HG02623 (cell line): ENCODE data around the gene GRIK2.
"Not testable (repeated sequence)": the region's sequence is repeated elsewhere in the genome, so short reads cannot be mapped to it uniquely, and the experiment has no call there.

Source experiments
- ATAC-seq: cut with Tn5 transposase; IDR thresholded peaks from one replicate; pipeline ENCODE4 v1.9.1; 2021; ENCODE audit warnings: moderate library complexity; ENCODE audit not compliant: unreplicated experiment

GRIK2 gene

DNA sequence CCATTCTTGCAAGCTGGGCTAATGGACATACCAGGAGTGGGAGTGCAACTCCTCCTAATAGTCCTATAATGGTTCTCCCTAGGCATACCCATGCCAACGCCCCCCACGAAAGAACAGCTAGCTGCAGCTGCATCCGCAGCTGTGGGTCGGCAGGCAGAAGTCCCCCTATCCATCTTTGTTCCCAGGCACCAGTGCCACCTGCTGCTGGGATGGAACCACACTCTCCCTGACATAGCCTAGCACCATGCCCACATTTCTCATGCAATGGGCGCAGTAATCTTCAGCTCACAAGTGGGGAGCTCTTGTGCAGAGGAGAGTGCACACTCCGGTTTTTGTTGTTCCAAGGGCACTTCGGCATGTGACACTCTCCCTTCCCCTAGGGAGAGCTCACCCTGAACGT lies 567.8 kb downstream of the GRIK2 start:
- no peak for ATAC-seq

DNA sequence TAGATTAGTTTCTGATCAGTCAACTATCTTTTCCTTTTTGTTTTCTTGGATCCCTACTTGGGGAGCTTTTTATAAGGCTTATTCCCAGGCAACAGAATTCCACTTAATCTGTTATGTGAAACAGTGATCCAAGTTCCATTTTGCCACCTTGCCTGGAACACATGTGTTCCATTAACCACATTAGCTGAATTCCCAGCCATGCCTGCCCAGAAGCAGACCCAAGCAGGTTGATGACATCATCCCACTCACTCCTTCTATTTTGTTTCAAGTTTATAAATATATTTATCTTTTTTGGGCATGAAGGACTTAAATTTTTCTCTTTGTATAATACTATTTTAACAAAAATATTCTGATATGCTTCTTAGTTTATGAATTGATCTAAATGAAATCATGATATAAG lies 587.4 kb downstream of the GRIK2 start:
- no peak for ATAC-seq

DNA sequence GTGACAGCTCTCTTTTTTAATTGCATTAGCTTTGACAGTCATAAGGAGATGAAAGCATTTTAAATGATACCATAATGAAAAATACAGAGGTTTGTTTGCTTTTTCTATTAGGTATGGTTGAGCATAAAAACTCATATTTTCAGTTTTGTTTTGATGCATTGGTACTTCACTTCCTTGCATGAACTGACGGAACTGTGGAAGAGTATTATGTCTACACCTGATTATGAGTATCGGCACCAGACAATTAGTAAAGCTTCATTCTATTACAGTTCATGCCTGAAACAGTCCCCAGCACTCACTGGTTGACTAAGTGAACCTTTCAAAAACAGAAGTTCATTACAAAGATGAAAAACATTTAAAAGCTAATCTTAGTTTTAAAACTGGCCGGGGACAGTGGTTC lies 593.0 kb downstream of the GRIK2 start:
- ATAC-seq, result no peak

DNA sequence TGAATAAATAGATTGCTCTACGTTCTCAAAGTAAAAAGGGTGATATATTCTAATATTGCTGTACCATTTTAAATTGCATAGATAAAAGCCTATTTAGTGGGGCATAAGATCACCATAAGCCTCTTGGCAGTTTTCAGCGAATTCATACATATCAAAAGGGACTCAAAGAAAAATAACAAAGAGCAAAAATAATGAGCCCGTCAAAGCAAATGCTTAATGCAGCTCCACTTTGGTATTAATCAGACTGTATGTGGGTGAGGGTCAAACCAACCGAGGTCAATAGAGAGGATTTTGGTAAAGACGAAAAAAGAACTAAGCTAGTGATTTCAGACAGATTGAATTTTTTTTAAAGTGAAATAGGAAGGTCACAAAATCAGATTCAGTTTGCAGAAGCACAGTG lies 598.8 kb downstream of the GRIK2 start:
- ATAC-seq, result no peak

DNA sequence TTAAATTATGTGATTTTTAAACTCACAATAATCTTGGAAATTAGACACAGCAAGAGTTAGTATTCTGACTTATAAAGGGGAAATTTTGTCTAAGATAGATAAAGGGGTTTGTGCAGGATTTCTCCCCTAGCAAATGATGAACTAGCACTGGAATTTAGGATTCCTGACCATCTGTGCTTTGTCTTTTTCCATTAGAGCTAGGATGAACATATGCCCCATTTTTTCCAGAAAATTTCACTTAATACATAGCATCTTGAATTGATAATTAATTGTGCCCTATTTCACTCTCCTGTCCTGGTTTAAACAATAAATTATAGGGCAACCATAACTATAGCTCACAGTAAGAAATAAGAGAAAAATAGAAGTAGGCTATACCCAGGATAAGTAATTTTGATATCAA lies 601.0 kb downstream of the GRIK2 start:
- ATAC-seq, result no peak

DNA sequence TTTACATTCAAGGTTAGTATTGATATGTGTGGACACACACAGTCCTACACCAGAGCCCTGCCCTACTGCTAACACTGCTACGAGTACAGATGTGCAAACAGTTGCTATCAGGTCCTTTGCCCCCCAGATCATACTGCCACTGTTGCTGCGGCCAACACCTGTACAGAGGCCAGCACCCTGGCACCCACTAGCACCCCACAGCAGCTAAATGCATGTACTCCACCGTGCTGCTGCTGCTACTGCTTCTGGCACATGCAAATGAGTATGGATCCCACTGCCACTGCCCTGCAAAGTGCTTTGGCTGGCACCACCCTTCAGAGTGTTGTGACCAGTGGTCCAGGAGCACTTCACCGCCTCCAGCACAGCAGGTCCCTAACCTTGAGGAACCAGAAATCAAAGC lies 621.9 kb downstream of the GRIK2 start:
- ATAC-seq, result no peak

DNA sequence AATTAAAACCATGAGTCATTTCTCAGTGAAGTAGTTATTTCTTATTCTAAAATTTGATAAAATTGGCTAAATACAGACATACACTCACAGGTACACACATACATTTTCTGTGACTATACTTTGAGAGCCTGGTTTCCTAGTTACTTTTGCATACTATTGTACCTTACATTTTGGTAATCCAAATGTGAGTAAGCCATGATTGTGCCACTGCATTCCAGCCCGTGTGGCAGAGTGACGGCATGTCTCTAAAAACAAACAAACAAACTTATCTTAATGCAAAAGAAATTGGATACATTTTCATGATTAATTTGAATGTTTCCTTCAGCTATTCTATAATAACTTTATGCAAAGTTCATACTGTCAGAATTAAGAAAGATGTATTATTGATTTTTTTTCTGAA lies 628.8 kb downstream of the GRIK2 start:
- ATAC-seq, result no peak

DNA sequence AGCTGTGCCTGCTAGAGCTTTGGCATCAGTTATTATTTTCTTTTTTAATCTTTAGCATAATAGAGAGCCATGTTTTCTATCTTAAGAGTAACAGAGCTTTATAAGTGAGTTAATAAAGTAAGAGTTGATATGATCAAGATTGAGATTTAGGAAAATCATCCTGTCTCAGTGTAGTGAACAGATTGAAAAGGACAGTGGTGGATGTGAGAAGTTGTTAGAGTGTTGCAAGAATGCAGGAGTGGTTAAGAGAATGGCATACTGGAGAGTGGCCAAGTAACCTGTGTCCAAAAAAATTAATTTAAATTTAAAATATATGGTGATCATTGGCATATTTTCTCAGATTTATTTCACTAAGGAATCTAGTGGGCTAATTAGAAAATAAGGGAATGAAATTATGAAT lies 629.3 kb downstream of the GRIK2 start:
- no peak for ATAC-seq

DNA sequence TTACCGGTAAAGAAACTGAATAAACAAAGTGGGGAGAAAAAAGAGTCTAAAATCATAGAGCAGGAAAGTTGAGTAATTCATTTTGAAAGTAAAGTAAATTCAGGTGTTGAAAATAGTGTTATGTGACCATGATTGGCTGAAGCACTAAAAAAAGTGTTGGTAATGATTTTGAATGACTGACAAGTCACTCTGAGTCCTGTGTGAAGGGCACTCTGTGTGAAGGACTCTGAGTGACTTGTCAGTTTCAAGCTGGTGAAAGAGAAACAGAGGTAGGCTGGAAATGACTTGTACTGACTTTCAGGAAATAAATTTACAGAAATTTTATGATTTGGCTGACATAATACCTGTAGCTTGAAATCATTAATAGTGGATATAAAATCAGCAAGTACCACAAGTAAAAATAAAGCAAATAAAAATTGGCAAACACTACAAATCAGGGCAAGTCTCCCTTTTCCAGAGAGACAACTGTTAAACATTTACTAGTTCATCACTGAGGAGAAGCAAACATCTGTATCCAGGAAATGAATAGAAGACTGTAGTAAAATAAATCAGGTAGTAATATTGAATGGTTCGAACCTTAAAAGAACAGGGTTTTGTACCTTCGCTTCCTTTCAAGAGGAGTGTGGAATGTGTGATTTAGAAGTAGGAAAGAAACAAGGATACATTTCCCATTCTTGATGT lies 630.6 kb downstream of the GRIK2 start:
- no peak for ATAC-seq

DNA sequence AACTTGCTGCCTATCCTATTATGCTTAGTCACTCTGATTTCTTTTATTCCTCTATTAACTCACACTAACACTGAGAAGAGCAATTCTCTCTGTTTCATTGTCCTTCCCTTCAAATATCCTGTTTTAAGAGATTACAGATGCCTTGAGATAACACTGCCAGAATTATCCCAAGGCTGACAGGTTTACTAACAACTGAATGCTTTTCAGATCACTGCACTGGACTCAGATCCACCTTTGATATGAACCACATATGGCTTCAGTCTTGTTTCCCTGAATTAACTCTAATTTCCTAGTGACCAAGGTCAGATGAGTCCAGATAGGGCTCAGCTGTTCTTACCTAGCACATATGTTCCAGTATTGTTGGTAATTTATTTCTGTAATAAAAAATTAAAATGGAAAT lies 633.1 kb downstream of the GRIK2 start:
- ATAC-seq, result no peak

DNA sequence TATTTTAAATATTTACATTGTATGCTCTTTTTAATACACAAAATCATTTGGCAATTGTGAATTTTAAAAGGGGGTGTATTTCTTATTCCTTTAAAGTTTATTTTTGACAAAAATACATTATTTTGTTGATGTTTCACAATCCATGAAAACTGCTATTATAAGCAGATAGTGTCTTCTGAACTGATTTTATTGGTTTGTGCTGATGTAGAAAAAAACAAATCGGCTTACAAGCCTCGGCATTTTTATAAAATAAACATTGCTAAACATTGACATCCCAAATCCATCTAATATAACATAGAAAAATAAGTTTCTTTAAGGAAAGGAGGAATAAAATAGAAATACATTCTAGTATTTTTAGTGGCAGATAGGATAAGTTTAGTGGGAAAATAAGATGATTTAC lies 634.7 kb downstream of the GRIK2 start:
- ATAC-seq, result no peak

DNA sequence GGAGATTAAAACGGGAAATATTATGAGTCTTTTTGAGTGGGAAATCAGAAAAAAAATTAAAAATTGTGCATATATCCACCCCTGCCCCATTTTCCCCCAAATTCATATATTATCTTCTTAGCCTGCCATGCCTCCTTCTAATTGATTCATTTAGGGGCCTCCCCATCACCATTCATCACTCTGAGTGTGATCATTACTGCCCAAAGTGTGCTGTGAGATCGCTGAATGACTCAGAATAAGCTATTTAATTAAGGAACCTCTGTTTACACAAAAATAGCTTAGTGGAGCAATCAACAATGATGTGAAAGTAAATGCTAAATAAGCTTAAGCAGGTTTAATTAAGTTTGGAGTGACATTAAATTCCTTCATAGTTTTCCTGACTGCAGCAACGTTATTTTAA lies 645.5 kb downstream of the GRIK2 start:
- ATAC-seq, result no peak

DNA sequence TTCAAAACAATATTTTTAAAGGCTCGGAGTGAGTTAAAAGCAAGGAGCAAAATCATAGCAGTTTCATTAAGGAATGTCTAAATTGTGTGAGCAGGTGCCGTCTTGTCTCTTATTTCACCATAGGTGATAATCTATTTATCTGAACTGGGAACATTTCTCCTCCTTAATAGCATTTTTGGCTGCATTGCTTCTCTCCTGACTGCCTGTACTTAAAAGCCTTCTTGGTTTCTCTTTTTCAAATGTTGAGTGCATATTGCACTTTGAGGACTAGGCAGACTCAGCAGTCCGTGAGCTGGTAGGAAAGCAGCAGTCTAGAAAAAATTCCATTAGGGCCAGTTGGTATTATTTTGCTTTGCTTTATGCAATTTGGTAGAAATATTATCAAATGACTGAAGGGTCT lies 645.9 kb downstream of the GRIK2 start:
- no peak for ATAC-seq

DNA sequence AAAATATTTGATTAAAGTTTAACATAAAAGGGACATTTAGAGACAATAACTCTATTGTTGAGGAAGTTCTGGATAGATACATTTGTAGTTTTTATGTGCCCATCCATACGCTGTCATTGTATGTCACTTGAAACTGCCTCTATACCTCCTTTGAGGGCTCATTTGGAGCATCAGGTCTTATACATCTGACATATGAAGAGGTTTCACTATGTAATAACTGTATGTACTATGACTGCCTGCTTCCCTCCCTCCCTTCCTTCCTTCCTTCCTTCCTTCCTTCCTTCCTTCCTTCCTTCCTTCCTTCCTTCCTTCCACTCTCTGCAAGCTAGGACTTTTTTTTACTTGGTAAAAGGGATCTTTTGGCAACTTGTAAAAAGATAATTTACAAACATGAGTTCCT lies 657.5 kb downstream of the GRIK2 start:
- no peak for ATAC-seq

DNA sequence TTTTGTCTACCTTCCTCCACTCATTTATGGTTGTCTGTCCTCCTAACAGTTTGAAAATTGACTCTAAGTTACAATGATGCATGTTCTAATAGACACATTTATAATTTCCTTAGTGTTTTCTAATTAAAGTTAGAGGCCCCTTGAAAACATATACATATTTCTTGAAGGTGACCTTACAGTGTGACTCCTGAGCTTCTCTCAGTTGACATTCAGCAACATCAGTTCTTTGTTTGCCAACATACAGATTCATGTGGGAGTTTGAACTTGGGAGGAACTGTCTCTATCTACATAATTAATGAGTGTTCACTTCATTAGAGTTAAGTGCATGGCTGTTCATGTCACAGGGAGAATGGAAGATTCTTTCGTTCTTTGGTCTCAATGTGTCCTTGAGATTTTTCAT lies 658.2 kb downstream of the GRIK2 start:
- ATAC-seq, result no peak

DNA sequence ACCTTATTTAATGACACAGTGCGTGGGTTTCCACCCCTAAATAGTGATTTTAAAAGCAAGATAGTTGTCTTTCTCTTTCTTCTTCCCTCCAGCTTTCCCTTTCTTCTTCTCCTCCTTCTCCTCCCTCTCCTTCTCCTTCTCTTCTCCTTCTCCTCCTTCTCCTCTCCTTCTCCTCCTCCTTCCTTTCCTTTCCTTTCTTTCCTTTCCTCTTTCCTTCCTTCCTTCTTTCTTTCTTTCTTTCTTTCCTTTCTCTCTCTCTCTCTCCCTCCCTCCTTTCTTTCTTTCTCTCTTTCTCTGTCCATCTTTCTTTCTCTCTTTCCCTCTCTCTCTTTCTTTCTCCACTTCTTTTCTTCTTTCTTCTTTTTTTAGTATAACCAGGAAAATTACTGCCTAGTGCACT lies 670.6 kb downstream of the GRIK2 start:
- ATAC-seq, result no peak

DNA sequence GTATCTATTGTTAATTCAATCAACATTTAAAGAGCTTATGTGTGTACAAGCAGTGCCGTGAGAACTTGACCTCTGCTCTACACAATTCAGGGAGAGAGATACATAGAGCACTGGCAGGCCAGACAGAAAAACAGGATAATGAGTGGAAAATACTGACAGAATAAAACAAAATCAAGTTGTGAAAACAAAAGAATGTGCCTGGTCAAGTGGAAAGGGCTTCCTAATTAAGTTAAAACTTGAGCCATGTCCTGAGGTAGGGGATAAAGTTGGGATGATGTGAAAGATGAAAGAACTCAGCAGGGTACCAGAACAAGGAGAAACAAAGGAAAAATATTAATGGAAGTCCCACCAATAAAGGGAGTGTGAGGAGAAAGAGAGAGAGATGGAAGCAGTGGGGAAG lies 672.8 kb downstream of the GRIK2 start:
- no peak for ATAC-seq

DNA sequence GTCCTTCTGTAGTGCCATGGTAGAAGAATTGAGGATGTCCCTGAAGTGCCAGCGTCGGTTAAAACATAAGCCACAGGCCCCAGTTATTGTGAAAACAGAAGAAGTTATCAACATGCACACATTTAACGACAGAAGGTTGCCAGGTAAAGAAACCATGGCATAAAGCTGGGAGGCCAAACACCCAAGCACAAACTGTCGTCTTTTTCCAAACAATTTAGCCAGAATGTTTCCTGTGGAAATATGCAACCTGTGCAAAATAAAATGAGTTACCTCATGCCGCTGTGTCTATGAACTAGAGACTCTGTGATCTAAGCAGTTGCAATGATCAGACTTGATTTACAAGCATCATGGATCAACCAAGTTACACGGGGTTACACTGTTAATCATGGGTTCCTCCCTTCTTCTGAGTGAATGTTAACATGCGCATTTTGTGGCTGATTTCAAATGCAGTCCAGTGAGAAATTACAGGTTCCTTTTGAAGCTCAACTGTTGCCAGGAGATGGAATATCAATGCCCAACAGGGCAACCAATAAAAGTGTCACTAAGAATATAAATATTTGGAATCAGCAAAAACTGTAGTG lies 674.9 kb downstream of the GRIK2 start:
- no peak for ATAC-seq

DNA sequence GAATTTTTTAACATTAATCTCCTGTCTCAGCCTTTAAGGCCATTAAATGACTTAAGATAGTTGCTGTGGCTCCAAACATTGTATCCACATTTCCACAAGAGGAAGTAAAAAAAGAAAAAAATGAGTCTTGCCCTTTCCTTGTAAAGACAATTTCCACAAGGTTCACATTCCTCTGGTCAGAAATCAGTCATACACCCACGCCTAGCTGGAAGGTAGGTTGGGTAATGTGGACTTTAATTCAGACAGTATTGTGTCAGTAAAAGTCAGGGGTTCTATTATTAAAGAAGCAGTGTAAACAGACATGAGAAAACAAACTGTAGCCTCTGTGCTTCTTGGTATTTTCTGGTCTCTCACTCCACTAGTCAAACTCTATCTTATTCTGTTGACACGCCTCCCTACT lies 682.0 kb downstream of the GRIK2 start:
- no peak for ATAC-seq

DNA sequence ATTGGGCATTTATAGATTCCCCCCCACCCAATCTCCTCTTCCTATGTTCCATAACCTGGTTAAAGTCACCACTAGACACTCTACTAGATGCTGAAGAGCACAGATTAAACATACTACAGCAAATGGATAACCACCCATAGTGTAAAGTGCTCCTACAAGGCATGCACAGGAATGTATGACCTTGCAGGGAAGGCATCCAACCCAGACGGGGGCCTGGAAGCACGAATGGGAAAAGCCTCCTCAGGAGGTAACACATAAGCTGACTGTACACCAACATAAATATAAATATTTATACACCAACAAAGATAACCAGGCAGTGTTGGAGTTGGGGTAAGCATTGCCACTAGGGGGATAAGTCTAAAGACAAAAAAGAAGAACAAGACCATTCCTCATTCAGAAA lies 691.7 kb downstream of the GRIK2 start:
- ATAC-seq, result no peak

DNA sequence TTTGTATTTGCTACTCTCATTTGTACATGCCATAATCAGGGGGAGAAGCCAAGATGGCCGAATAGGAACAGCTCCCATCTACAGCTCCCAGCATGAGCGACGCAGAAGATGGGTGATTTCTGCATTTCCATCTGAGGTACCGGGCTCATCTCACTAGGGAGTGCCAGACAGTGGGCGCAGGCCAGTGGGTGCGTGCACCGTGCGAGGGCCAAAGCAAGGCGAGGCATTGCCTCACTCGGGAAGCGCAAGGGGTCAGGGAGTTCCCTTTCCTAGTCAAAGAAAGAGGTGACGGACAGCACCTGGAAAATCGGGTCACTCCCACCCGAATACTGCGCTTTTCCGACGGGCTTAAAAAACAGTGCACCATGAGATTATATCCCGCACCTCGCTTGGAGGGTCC lies 694.7 kb downstream of the GRIK2 start:
- not testable (repeated sequence) for ATAC-seq

DNA sequence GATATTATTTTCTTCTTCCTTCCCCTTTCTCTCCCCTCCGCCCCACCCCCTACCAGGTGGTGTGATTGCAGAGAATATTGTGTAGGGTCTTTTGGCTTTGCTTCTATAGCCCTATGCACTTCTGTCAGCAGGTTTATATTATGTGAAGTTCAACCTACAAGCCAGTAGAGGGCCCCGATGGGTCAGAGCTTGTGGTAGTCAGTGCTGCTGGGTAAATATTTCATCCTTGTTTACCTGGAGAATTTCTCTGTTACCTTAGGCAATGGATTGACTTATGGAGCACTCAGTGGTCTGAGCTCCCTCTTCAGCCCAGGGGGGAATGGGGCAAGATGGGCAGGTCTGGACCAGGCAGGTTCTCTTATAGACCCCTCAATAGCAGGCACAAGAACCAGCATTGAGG lies 720.9 kb downstream of the GRIK2 start:
- ATAC-seq, result peak; percentile 82

DNA sequence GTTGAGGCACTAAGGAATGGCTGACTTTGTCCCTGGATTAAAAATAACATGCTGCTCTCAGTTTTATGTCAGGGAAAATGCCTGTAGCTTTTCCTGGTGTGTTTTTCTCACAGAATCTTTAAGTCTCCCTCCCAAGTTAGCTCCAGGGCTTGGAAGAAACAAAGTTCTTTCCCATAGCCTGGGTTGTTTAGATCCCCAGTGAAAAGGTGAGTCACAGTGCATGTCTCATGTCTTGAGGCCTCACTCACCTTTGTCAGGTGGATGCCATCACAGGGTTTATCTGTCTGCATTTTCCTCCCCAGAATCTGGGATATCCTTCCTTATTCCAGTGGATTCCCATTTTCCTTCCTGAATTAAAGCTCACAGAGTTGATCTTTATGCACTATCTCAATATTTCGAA lies 722.4 kb downstream of the GRIK2 start:
- no peak for ATAC-seq
